K562 (cell line): Measurements from ENCODE around the gene ERG28. TPM values are rescaled to one million over a fixed set of nuclear protein-coding genes. Genes with fewer than 3 reads are reported as not detected.

Source experiments
- ATAC-seq: fragments of 200-7000 bp; cut with Tn5 transposase; 3 replicates; pipeline ENCODE4 v1.9.1; 2020; ENCODE audit warnings: moderate library complexity
- BruUV-seq: library from RNA; stranded (reverse); fragments of 400-500 nt; replicated peaks from 2 replicates; lab custom pipeline; 2021; lab: Mats Ljungman, UMichigan
- CTCF ChIA-PET: fragments of 300-600 bp; formaldehyde crosslinking; extraction: SDS; loops from one replicate; lab custom pipeline; 2021; ENCODE audit warnings: low intra/inter-chr PET ratio; lab: Yijun Ruan, JAX
- POLR2A ChIA-PET: fragments of 300-600, 350-650 bp; sonication (Branson Sonifier 250); formaldehyde crosslinking; extraction: SDS; loops from one replicate; lab custom pipeline; 2021; ENCODE audit warnings: antibody characterized with exemption, inconsistent platforms; lab: Yijun Ruan, JAX
- DNase-seq, 4 experiments: peaks; one replicate each; pipeline versions ENCODE4 v3.0.0 to v3.0.0-alpha.2; 2011 to 2018; ENCODE audit warnings: low spot score in 3 of 4, mixed read lengths in 3 of 4; ENCODE audit errors: extremely low read depth in 1 of 4
- FAIRE-seq: peaks from 2 replicates; lab custom pipeline; 2011; peaks lifted over from hg19 to GRCh38; lab: Jason Lieb, UNC
- H2AFZ ChIP-seq: 2 replicates; pipeline ENCODE4 v1.6.0; 2011; ENCODE audit warnings: low read depth, low read length, control low read depth, inconsistent platforms
- H3K27ac ChIP-seq: fragments of 200-600 bp; 3 replicates; pipeline ENCODE4 v1.8.0; 2011; ENCODE audit warnings: low read depth, mild to moderate bottlenecking, control low read depth, inconsistent platforms, low read length, moderate library complexity, mixed read lengths; ENCODE audit errors: extremely low read depth
- H3K27me3 ChIP-seq, 2 experiments: fragments of 300-600 bp in 1 of 2; 2 replicates in 1 of 2; 3 replicates in 1 of 2; pipeline versions ENCODE4 v1.6.0 to v1.8.0; 2011; ENCODE audit warnings: inconsistent platforms in 2 of 2, low read length in 2 of 2, mild to moderate bottlenecking in 1 of 2, mixed read lengths in 1 of 2, moderate library complexity in 1 of 2; ENCODE audit not compliant: control insufficient read depth in 2 of 2, insufficient read depth in 2 of 2
- H3K36me3 ChIP-seq: fragments of 300-600 bp; 3 replicates; pipeline ENCODE4 v1.8.0; 2011; ENCODE audit warnings: mild to moderate bottlenecking, low read length, inconsistent platforms; ENCODE audit not compliant: control insufficient read depth, insufficient read depth
- H3K4me1 ChIP-seq, 2 experiments: fragments of 200-600 bp in 1 of 2; replicated peaks in 1 of 2; 2 replicates in 1 of 2; 3 replicates in 1 of 2; pipeline versions ENCODE4 v1.5.1 to v1.8.0; 2011; ENCODE audit warnings: inconsistent platforms in 2 of 2, low read length in 2 of 2, mild to moderate bottlenecking in 1 of 2, mixed read lengths in 1 of 2, moderate library complexity in 1 of 2; ENCODE audit not compliant: control insufficient read depth in 2 of 2, insufficient read depth in 2 of 2
- H3K4me2 ChIP-seq: 2 replicates; pipeline ENCODE4 v1.6.1; 2011; ENCODE audit warnings: low read length, control low read depth, inconsistent platforms, mixed read lengths; ENCODE audit not compliant: insufficient read depth
- H3K4me3 ChIP-seq: fragments of 200-600 bp; sonication (generic), shearing (Covaris generic); 2 replicates; pipeline ENCODE4 v1.5.1; 2016; ENCODE audit warnings: control low read depth, inconsistent platforms
- H3K79me2 ChIP-seq: fragments of 200-600 bp; 3 replicates; pipeline ENCODE4 v1.8.0; 2011; ENCODE audit warnings: low read length, inconsistent platforms; ENCODE audit not compliant: control insufficient read depth, insufficient read depth
- H3K9ac ChIP-seq, 2 experiments: 2 replicates each; pipeline versions ENCODE4 v1.6.0 to v1.6.1; 2011; ENCODE audit warnings: low read depth in 2 of 2, low read length in 2 of 2, control low read depth in 1 of 2, inconsistent platforms in 1 of 2, mild to moderate bottlenecking in 1 of 2, mixed read lengths in 1 of 2; ENCODE audit not compliant: insufficient read depth in 1 of 2
- H3K9me1 ChIP-seq: one replicate; pipeline ENCODE4 v1.6.0; 2011; ENCODE audit warnings: inconsistent platforms, mild to moderate bottlenecking, low read length, moderate library complexity; ENCODE audit not compliant: control insufficient read depth, insufficient read depth
- H3K9me3 ChIP-seq: replicated peaks from 2 replicates; pipeline ENCODE4 v1.5.1; 2011; ENCODE audit warnings: low read depth, low read length, inconsistent platforms; ENCODE audit not compliant: control insufficient read depth, insufficient read depth
- H4K20me1 ChIP-seq: replicated peaks from 2 replicates; pipeline ENCODE4 v1.6.1; 2011; ENCODE audit warnings: low read length, inconsistent platforms, mixed read lengths; ENCODE audit not compliant: control insufficient read depth, insufficient read depth
- CEBPG ChIP-seq, 3 experiments: fragments of 200-800 bp in 1 of 3; sonication (Bioruptor generic) in 1 of 3; sonication (generic) in 1 of 3; formaldehyde crosslinking in 1 of 3; IDR thresholded peaks in 2 of 3; conservative IDR thresholded peaks in 1 of 3; 2 replicates each; pipeline versions ENCODE4 v1.6.1 to v1.8.0; 2016 to 2022; ENCODE audit warnings: missing compliant biosample characterization in 2 of 3, missing genetic modification characterization in 2 of 3, mild to moderate bottlenecking in 1 of 3, missing genetic modification reagents in 1 of 3
- NR2C1 ChIP-seq, 2 experiments: fragments of 450-650 bp; IDR thresholded peaks; 2 replicates each; pipeline ENCODE4 v1.6.1; 2017; ENCODE audit warnings: mild to moderate bottlenecking in 2 of 2, antibody characterized with exemption in 1 of 2, inconsistent platforms in 1 of 2, missing compliant biosample characterization in 1 of 2, missing genetic modification characterization in 1 of 2
- NUFIP1 ChIP-seq: fragments of 450-650 bp; IDR thresholded peaks from 2 replicates; pipeline ENCODE4 v1.6.1; 2018; ENCODE audit not compliant: partially characterized antibody
- RBFOX2 ChIP-seq: fragments of 200-400 bp; formaldehyde crosslinking; IDR thresholded peaks from 2 replicates; pipeline ENCODE4 v1.6.1; 2017; ENCODE audit warnings: low read depth, mild to moderate bottlenecking, low read length, moderate library complexity
- TGIF2 ChIP-seq: sonication (generic); formaldehyde crosslinking; IDR thresholded peaks from 2 replicates; pipeline ENCODE4 v1.8.1; 2022; ENCODE audit warnings: mild to moderate bottlenecking, missing genetic modification reagents, moderate library complexity
- ZNF75A ChIP-seq: fragments of 450-650 bp; formaldehyde crosslinking; IDR thresholded peaks from 2 replicates; pipeline ENCODE4 v1.4.0; 2020; ENCODE audit warnings: mild to moderate bottlenecking
- WGBS: fragments of 100-300 bp; shearing (Covaris generic); methylation state at CpG from one replicate; pipeline ENCODE4 v1.1.6; 2016; ENCODE audit warnings: low coverage, mixed read lengths; ENCODE audit not compliant: insufficient coverage; ENCODE audit errors: missing lambda C conversion rate; 5-methylcytosine and 5-hydroxymethylcytosine counted together
- in situ Hi-C: fragments of 300-500 bp; cut with MboI; formaldehyde crosslinking; loops from 4 replicates; pipeline ENCODE4 v1.15.0; 2018; ENCODE audit warnings: inconsistent platforms, mixed read lengths
- intact Hi-C: fragments of 100-400 bp; cut with micrococcal nuclease; formaldehyde crosslinking; loops from 2 replicates; pipeline ENCODE4 v1.14.2; 2022
- polyA plus RNA-seq, 8 experiments: library from polyadenylated mRNA; depleted of rRNA in 4 of 8; stranded (reverse) in 5 of 8; unstranded in 3 of 8; fragments of >200 nt; fragmentation: Nextera tagmentation in 2 of 8; fragmentation: Illumina TruSeq in 1 of 8; extraction: Ambion mirVana in 2 of 8; extraction: Trizol in 1 of 8; gene quantifications; 2 replicates each; pipeline versions ENCODE4 v1.2.1 to v1.2.3, GENCODE V29; 2011 to 2014; ENCODE audit warnings: inconsistent platforms in 1 of 8, missing spikeins in 1 of 8
- total RNA-seq, 7 experiments: library from RNA; depleted of rRNA in 6 of 7; stranded (reverse); fragments of >200 nt in 6 of 7; fragmentation: Illumina TruSeq in 2 of 7; extraction: Trizol in 2 of 7; gene quantifications; 2 replicates each; pipeline versions ENCODE4 v1.2.1 to v1.2.3, GENCODE V29; 2011 to 2021; ENCODE audit warnings: low replicate concordance in 1 of 7
- TF ChIP-seq, protein P1 (sequence below): IDR thresholded peaks from 3 replicates; pipeline ENCODE4 v1.6.1; 2011; ENCODE audit warnings: borderline replicate concordance, mild to moderate bottlenecking; ENCODE audit not compliant: insufficient read length, insufficient read depth
- TF ChIP-seq, protein P2 (sequence below): fragments of 250-450 bp; sonication (Bioruptor Pico); IDR thresholded peaks from 2 replicates; pipeline ENCODE4 v1.4.0; 2020; ENCODE audit warnings: mild to moderate bottlenecking, moderate library complexity

ERG28 gene
- total and polyA plus RNA-seq, 9 of the 15 experiments (the other 6 are each of a cell fraction or from before 2014, with no cell fraction given) = 3.1 to 34.2 (median 14.2) TPM

DNA sequence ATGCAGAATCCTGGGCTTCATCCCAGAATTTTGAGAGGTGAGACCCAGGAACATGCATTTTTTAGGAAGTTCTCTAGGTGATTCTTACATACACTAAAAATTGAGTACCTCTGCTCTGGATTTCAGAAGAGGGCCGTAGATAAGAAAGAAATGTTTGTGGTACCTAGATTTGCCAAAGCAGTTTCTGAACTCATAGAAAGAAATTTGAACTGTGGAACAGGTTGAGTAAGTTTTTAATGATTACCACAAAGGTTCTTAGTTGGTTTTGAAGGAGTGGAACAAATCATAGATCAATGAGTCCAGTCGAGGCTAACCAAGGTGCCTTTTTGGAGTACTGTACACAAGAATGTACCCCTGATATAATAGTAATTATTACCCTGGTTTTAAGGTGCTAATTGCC, 25.2 kb upstream of the ERG28 start:
- H3K27me3 ChIP-seq = no peaks in the 10 kb centered on the region
- no peaks in the 10 kb centered on the region for H4K20me1 ChIP-seq
- no peak overlapping the region for H3K9ac ChIP-seq
- no peaks in the 10 kb centered on the region for H3K4me1 ChIP-seq
- no peak for DNase-seq
- no peak overlapping the region for H3K27ac ChIP-seq
- ChIA-PET CTCF (no interaction called here), POLR2A (interaction anchor here (0.9 kb wide), 1 partner anchor 14 kb away, joined by 3 read pairs; no protein-coding TSS in a partner anchor)
- no peak for TF ChIP-seq RBFOX2
- no peak for TF ChIP-seq TGIF2 (CRISPR knock-in tag)
- no peak for TF ChIP-seq NUFIP1
- TF ChIP-seq, protein P1, sequence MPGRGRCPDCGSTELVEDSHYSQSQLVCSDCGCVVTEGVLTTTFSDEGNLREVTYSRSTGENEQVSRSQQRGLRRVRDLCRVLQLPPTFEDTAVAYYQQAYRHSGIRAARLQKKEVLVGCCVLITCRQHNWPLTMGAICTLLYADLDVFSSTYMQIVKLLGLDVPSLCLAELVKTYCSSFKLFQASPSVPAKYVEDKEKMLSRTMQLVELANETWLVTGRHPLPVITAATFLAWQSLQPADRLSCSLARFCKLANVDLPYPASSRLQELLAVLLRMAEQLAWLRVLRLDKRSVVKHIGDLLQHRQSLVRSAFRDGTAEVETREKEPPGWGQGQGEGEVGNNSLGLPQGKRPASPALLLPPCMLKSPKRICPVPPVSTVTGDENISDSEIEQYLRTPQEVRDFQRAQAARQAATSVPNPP = no peak
- TF ChIP-seq ZNF75A = no peak
- TF ChIP-seq, protein P2, sequence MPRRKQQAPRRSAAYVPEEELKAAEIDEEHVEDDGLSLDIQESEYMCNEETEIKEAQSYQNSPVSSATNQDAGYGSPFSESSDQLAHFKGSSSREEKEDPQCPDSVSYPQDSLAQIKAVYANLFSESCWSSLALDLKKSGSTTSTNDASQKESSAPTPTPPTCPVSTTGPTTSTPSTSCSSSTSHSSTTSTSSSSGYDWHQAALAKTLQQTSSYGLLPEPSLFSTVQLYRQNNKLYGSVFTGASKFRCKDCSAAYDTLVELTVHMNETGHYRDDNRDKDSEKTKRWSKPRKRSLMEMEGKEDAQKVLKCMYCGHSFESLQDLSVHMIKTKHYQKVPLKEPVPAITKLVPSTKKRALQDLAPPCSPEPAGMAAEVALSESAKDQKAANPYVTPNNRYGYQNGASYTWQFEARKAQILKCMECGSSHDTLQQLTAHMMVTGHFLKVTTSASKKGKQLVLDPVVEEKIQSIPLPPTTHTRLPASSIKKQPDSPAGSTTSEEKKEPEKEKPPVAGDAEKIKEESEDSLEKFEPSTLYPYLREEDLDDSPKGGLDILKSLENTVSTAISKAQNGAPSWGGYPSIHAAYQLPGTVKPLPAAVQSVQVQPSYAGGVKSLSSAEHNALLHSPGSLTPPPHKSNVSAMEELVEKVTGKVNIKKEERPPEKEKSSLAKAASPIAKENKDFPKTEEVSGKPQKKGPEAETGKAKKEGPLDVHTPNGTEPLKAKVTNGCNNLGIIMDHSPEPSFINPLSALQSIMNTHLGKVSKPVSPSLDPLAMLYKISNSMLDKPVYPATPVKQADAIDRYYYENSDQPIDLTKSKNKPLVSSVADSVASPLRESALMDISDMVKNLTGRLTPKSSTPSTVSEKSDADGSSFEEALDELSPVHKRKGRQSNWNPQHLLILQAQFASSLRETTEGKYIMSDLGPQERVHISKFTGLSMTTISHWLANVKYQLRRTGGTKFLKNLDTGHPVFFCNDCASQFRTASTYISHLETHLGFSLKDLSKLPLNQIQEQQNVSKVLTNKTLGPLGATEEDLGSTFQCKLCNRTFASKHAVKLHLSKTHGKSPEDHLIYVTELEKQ (CRISPR knock-in tag) = no peak
- TF ChIP-seq NR2C1 (IDR thresholded peaks at IDR 0.05) = no peak
- TF ChIP-seq NR2C1 (tag; IDR thresholded peaks at IDR 0.05) = no peak
- no peak for TF ChIP-seq CEBPG (CRISPR knock-in tag; IDR thresholded peaks at IDR 0.05)
- no peak for TF ChIP-seq CEBPG (tag; conservative IDR thresholded peaks at IDR 0.05 in 1 of 2, IDR thresholded peaks at IDR 0.05 in 1 of 2)
- H3K4me2 ChIP-seq = no peak overlapping the region
- FAIRE-seq = no peak
- BruUV-seq = no TSS peak
- H3K9me1 ChIP-seq = no peaks in the 10 kb centered on the region
- no peak for ATAC-seq
- no peak overlapping the region for H2AFZ ChIP-seq
- no peaks in the 10 kb centered on the region for H3K9me3 ChIP-seq
- H3K36me3 ChIP-seq = peaks cover 17% of the 10 kb centered on the region; the same call in 1 of the 3 replicates
- intact Hi-C loops (no loop called here), in situ Hi-C loops (no loop called here)
- no peaks in the 10 kb centered on the region for H3K79me2 ChIP-seq
- no peak overlapping the region for H3K4me3 ChIP-seq
- 66% methylated on average over 2 of the region's 2 CpGs for WGBS
